Mucosa of rectum (tissue), 2 donors: ENCODE measurements around the gene GALNT12.

Experiments used
- H3K27ac ChIP-seq, 2 donors: one replicate each; pipeline ENCODE4 v1.7.0; 2013; ENCODE audit warnings: inconsistent platforms in 2 of 2, low read depth in 2 of 2, low read length in 2 of 2
- H3K27me3 ChIP-seq, 2 donors: one replicate each; pipeline ENCODE4 v1.7.0; 2013; ENCODE audit warnings: low read length in 2 of 2; ENCODE audit not compliant: control insufficient read depth in 2 of 2, insufficient read depth in 2 of 2
- H3K36me3 ChIP-seq, 2 donors: one replicate each; pipeline ENCODE4 v1.7.0; 2013; ENCODE audit warnings: low read length in 2 of 2; ENCODE audit not compliant: control insufficient read depth in 2 of 2, insufficient read depth in 2 of 2
- H3K4me1 ChIP-seq, 2 donors: one replicate each; pipeline ENCODE4 v1.7.0; 2013; ENCODE audit warnings: low read length in 2 of 2, mild to moderate bottlenecking in 1 of 2; ENCODE audit not compliant: control insufficient read depth in 2 of 2, insufficient read depth in 2 of 2
- H3K4me3 ChIP-seq, 2 donors: one replicate each; pipeline ENCODE4 v1.7.0; 2013; ENCODE audit warnings: low read length in 2 of 2
- H3K9ac ChIP-seq, 2 donors: one replicate each; pipeline ENCODE4 v1.7.0; 2013; ENCODE audit warnings: low read length in 2 of 2, low read depth in 1 of 2, mild to moderate bottlenecking in 1 of 2
- H3K9me3 ChIP-seq, 2 donors: one replicate each; pipeline ENCODE4 v1.7.0; 2013; ENCODE audit warnings: low read length in 2 of 2; ENCODE audit not compliant: control insufficient read depth in 2 of 2
- donor health status: healthy.
- donor health status: Normal muscosa, but diverticular disease.

GALNT12 gene

GRCh38 chr9:98811051-98811650 lies 3.7 kb downstream of the GALNT12 start:
- Histone ChIP-seq H3K4me1 (peaks cover 20 to 41% of the 10 kb centered on the region in 2 donors), H3K9me3 (no peaks in the 10 kb centered on the region), H3K4me3 (no peak overlapping the region), H3K27me3 (no peaks in the 10 kb centered on the region), H3K9ac (no peak overlapping the region), H3K27ac (no peak overlapping the region), H3K36me3 (peaks cover 0 to 3% of the 10 kb centered on the region in 2 donors)

DNA sequence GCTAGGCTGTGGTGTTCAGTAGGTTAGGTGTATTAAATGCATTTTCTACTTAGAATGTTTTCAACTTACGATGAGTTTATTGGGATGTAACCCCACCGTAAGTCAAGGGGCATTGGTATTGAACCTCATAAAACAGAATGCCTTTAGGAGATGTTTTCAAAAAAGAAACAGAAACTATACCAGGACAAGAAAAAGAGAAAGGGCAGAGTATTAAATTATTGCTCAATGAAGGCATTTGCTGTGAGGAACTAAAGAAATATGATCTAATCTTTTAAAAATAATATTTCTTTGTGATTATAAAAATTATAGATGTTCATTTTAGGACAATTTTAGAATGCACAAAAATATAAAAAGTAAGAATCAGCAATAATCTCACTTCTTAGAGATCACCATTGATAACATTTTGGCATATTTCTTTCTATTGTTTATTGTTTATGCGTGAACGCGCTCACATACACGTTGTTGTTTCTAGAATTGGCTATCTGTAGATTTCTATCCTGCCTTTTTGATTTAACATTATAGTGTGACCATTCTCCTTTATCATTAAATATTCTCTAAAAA lies 8.0 kb downstream of the GALNT12 start:
- Histone ChIP-seq H3K4me3 (no peak overlapping the region), H3K27ac (no peak overlapping the region), H3K9ac (no peak overlapping the region)

GRCh38 chr9:98818764-98819163 lies 11.3 kb downstream of the GALNT12 start:
- H3K27me3 ChIP-seq = no peaks in the 10 kb centered on the region
- H3K4me1 ChIP-seq = peaks cover 0 to 3% of the 10 kb centered on the region in 2 donors
- no peak overlapping the region for H3K9ac ChIP-seq
- H3K27ac ChIP-seq = peak overlapping the region in 1 of 2 donors; percentile 26
- peaks cover 0 to 3% of the 10 kb centered on the region in 2 donors for H3K9me3 ChIP-seq
- no peak overlapping the region for H3K4me3 ChIP-seq
- peaks cover 11 to 15% of the 10 kb centered on the region in 2 donors for H3K36me3 ChIP-seq

More for the DNA sequence above, 8.0 kb downstream of the GALNT12 start:
- Histone ChIP-seq H3K4me1 (peaks cover 0 to 9% of the 10 kb centered on the region in 2 donors), H3K27me3 (no peaks in the 10 kb centered on the region), H3K9me3 (peaks cover 0 to 3% of the 10 kb centered on the region in 2 donors), H3K36me3 (peaks cover 7 to 11% of the 10 kb centered on the region in 2 donors)

- Histone ChIP-seq H3K4me3 (no peak overlapping the region), H3K27ac (no peak overlapping the region), H3K27me3 (no peaks in the 10 kb centered on the region), H3K36me3 (peaks cover 14 to 15% of the 10 kb centered on the region in 2 donors), H3K4me1 (peaks cover 0 to 3% of the 10 kb centered on the region in 2 donors), H3K9ac (no peak overlapping the region), H3K9me3 (peaks cover 0 to 3% of the 10 kb centered on the region in 2 donors)
Observed at GRCh38 chr9:98819231-98819630, 11.8 kb downstream of the GALNT12 start.

- no peak overlapping the region for H3K27ac ChIP-seq
- no peak overlapping the region for H3K9ac ChIP-seq
- H3K27me3 ChIP-seq = no peaks in the 10 kb centered on the region
Observed at GRCh38 chr9:98821831-98822230, 14.4 kb downstream of the GALNT12 start.

DNA sequence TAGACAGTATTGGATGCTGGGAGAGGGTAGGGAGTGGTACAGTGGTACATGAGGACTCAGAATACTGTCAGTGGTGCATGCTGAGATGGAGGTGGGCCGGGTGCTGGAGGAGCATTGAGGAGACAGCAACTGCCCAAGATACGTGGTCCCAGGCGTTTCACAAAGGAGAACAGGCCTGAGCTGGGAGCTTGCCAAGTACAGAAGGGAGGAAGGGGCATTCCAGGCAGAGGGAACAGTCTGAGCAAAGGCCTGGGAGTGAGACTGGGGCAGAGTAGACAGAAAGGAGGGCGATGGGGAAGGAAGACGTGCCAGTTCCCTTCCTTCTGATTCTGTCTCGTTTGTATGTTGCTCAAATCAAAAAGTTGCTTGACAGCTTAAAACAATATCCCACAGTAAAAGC lies 15.2 kb downstream of the GALNT12 start:
- peaks cover 24 to 27% of the 10 kb centered on the region in 2 donors for H3K36me3 ChIP-seq
- no peak overlapping the region for H3K27ac ChIP-seq
- H3K27me3 ChIP-seq = no peaks in the 10 kb centered on the region
- H3K4me1 ChIP-seq = peaks cover 0 to 3% of the 10 kb centered on the region in 2 donors
- peaks cover 0 to 3% of the 10 kb centered on the region in 2 donors for H3K9me3 ChIP-seq
- H3K9ac ChIP-seq = no peak overlapping the region
- no peak overlapping the region for H3K4me3 ChIP-seq

More at GRCh38 chr9:98821831-98822230, 14.4 kb downstream of the GALNT12 start:
- peaks cover 0 to 3% of the 10 kb centered on the region in 2 donors for H3K4me1 ChIP-seq
- peaks cover 20 to 21% of the 10 kb centered on the region in 2 donors for H3K36me3 ChIP-seq
- peaks cover 0 to 3% of the 10 kb centered on the region in 2 donors for H3K9me3 ChIP-seq
- H3K4me3 ChIP-seq = no peak overlapping the region

DNA sequence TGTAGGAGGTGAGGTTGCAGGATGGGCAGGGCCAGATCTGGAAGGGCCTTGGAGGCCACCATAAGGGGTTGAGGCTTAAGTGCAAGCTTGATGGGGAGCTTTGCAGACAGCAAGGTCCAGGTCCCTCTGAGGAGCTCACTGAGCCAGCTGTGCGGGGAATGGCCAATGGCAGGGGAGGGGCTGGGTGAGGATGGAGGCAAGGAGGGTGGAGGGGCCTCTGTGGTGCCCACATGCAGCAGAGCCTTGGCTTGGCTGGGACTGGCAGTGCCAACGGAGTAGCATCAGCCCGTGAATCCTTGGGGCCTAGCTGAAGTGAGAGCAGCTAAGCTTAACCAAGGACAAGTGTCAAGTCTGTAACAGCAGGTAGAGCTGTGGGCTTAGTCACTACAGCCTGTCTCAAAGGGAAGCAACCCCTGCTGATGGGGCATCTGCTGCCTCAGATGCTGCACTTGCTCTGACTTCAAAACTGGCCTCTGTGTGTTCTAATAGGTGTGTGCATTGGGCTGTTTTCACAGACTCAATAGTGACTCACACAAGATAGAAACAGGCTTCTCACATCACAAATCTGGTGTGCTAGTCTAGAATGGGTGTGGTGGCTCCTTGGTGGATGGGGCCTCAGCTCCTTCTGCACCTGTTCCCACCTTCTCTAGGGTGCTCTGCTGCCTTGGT lies 16.3 kb downstream of the GALNT12 start:
- Histone ChIP-seq H3K4me3 (no peak overlapping the region), H3K27ac (no peak overlapping the region), H3K36me3 (peaks cover 32% of the 10 kb centered on the region in 2 donors), H3K27me3 (no peaks in the 10 kb centered on the region), H3K9ac (no peak overlapping the region), H3K4me1 (no peaks in the 10 kb centered on the region), H3K9me3 (peaks cover 0 to 3% of the 10 kb centered on the region in 2 donors)

DNA sequence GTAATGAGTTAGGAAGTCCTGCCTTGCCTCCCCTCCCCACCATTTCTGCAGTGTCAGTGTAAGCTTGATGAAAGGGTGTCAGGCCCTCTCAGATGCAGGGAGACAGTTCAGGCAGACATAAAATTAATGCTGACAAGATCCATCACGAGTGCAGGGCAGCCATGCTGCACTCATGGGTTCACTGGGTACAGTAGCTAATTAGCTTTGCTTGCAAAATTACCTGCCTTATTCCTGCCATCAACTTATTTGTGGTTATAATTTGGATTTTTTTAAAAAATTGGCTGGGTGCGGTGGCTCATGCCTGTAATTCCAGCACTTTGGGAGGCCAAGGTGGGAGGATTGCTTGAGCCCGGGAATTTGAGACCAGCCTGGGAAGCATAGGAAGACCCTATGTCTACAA lies 17.9 kb downstream of the GALNT12 start:
- Histone ChIP-seq H3K4me3 (no peak overlapping the region), H3K27ac (no peak overlapping the region), H3K4me1 (no peaks in the 10 kb centered on the region), H3K27me3 (no peaks in the 10 kb centered on the region), H3K9ac (no peak overlapping the region), H3K36me3 (peaks cover 24 to 31% of the 10 kb centered on the region in 2 donors), H3K9me3 (no peaks in the 10 kb centered on the region)

- no peaks in the 10 kb centered on the region for H3K9me3 ChIP-seq
Observed at GRCh38 chr9:98826716-98827115, 19.2 kb downstream of the GALNT12 start.

GRCh38 chr9:98829766-98830165 lies 22.3 kb downstream of the GALNT12 start:
- Histone ChIP-seq H3K27me3 (no peaks in the 10 kb centered on the region), H3K9me3 (no peaks in the 10 kb centered on the region), H3K4me1 (no peaks in the 10 kb centered on the region), H3K36me3 (peaks cover 36 to 38% of the 10 kb centered on the region in 2 donors), H3K4me3 (no peak overlapping the region), H3K9ac (no peak overlapping the region), H3K27ac (no peak overlapping the region)

More at GRCh38 chr9:98826716-98827115, 19.2 kb downstream of the GALNT12 start:
- Histone ChIP-seq H3K36me3 (peaks cover 24 to 33% of the 10 kb centered on the region in 2 donors), H3K4me3 (no peak overlapping the region), H3K9ac (no peak overlapping the region), H3K27me3 (no peaks in the 10 kb centered on the region), H3K4me1 (no peaks in the 10 kb centered on the region), H3K27ac (no peak overlapping the region)
